OCI-LY1 (cell line): ENCODE data around the gene OSTM1.

ENCODE experiments used
- H2AFZ ChIP-seq: fragments of 200-600 bp; sonication (generic), shearing (Covaris generic); 2 replicates; pipeline ENCODE4 v1.6.0; 2014; ENCODE audit warnings: antibody characterized with exemption, mild to moderate bottlenecking, low read length
- H3F3A ChIP-seq: fragments of 200-600 bp; sonication (generic), shearing (Covaris generic); 2 replicates; pipeline ENCODE4 v1.6.0; 2014; ENCODE audit warnings: mild to moderate bottlenecking, antibody characterized with exemption, low read length, moderate library complexity; ENCODE audit not compliant: insufficient read depth
- H3K27ac ChIP-seq: fragments of 200-600 bp; sonication (generic); 2 replicates; pipeline ENCODE4 v1.5.1; 2014; ENCODE audit warnings: low read length, mixed run types, mild to moderate bottlenecking, low read depth; ENCODE audit not compliant: poor library complexity, severe bottlenecking
- H3K27me3 ChIP-seq: fragments of 200-600 bp; sonication (generic); 2 replicates; pipeline ENCODE4 v1.6.0; 2014; ENCODE audit warnings: antibody characterized with exemption, mild to moderate bottlenecking, low read length, moderate library complexity; ENCODE audit not compliant: insufficient read depth
- H3K36me3 ChIP-seq: fragments of 200-600 bp; sonication (generic); 2 replicates; pipeline ENCODE4 v1.6.1; 2014; ENCODE audit warnings: mild to moderate bottlenecking, antibody characterized with exemption, low read length, moderate library complexity, mixed read lengths; ENCODE audit not compliant: insufficient read depth
- H3K4me1 ChIP-seq: fragments of 200-600 bp; sonication (generic); 2 replicates; pipeline ENCODE4 v1.5.1; 2014; ENCODE audit warnings: mild to moderate bottlenecking, low read length, moderate library complexity; ENCODE audit not compliant: insufficient read depth, severe bottlenecking
- H3K4me2 ChIP-seq: fragments of 200-600 bp; sonication (generic), shearing (Covaris generic); 2 replicates; pipeline ENCODE4 v1.6.1; 2014; ENCODE audit warnings: low read length
- H3K4me3 ChIP-seq: fragments of 200-600 bp; sonication (generic); 2 replicates; pipeline ENCODE4 v1.5.1; 2014; ENCODE audit warnings: low read length, low read depth, mild to moderate bottlenecking, mixed read lengths; ENCODE audit not compliant: poor library complexity, severe bottlenecking
- H3K79me2 ChIP-seq: fragments of 200-600 bp; shearing (Covaris generic); 2 replicates; pipeline ENCODE4 v1.6.1; 2016; ENCODE audit warnings: mixed run types, low read length, mixed read lengths; ENCODE audit not compliant: insufficient read depth
- H3K9ac ChIP-seq: fragments of 200-600 bp; sonication (generic), shearing (Covaris generic); 2 replicates; pipeline ENCODE4 v1.6.1; 2014; ENCODE audit warnings: mild to moderate bottlenecking, low read length, mixed read lengths
- H3K9me2 ChIP-seq: fragments of 200-600 bp; sonication (generic), shearing (Covaris generic); 2 replicates; pipeline ENCODE4 v1.6.1; 2014; ENCODE audit warnings: low read depth, mild to moderate bottlenecking, low read length, mixed read lengths
- H3K9me3 ChIP-seq: fragments of 200-600 bp; shearing (Covaris generic); 2 replicates; pipeline ENCODE4 v1.6.1; 2014; ENCODE audit warnings: low read length, mixed read lengths
- H4K20me1 ChIP-seq: fragments of 200-600 bp; sonication (generic), shearing (Covaris generic); 2 replicates; pipeline ENCODE4 v1.6.0; 2016; ENCODE audit warnings: mild to moderate bottlenecking, low read length; ENCODE audit not compliant: insufficient read depth
- EZH2 ChIP-seq: fragments of 200-600 bp; sonication (generic), shearing (Covaris generic); IDR thresholded peaks from 2 replicates; pipeline ENCODE4 v1.8.0; 2017; ENCODE audit warnings: borderline replicate concordance, mixed run types, mild to moderate bottlenecking, antibody characterized with exemption, low read length, moderate library complexity, mixed read lengths
- TF ChIP-seq, protein P1 (sequence below): fragments of 200-600 bp; sonication (generic), shearing (Covaris generic); IDR thresholded peaks from 2 replicates; pipeline ENCODE4 v1.5.1; 2017; ENCODE audit warnings: mild to moderate bottlenecking, antibody characterized with exemption, low read length, moderate library complexity, mixed read lengths

The OSTM1 gene

DNA sequence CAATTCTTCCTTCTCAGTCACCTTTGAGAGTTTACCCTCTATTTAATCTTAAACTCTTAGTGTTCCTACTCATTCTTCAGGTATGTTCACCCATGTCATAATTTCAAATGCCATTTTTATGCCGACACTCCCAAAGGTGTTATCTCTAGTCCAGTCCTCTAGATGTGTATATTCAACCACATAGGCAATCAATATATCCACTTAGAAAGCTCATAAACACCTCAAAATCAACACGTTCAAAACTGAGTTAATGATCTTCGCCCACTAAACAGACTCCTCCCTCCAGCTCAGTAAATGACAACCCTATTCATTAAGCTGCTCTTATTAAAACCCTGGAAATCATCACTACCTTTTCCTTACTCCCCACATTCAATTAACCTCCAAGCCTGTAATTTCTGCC is 6.4 kb downstream of the OSTM1 start:
- H3K79me2 ChIP-seq, result no peaks in the 10 kb centered on the region
- no peak overlapping the region for H3K4me2 ChIP-seq
- no peak overlapping the region for H3K4me3 ChIP-seq
- no peaks in the 10 kb centered on the region for H4K20me1 ChIP-seq
- H3K9me2 ChIP-seq, result no peaks in the 10 kb centered on the region
- H3F3A ChIP-seq, result no peaks in the 10 kb centered on the region
- H3K4me1 ChIP-seq, result peaks cover 6% of the 10 kb centered on the region
- H3K9me3 ChIP-seq, result no peaks in the 10 kb centered on the region
- H3K9ac ChIP-seq, result no peak overlapping the region
- H3K36me3 ChIP-seq, result peaks cover 12% of the 10 kb centered on the region; the same call in 1 of the 2 replicates
- no peak overlapping the region for H2AFZ ChIP-seq
- H3K27me3 ChIP-seq, result no peaks in the 10 kb centered on the region
- no peak overlapping the region for H3K27ac ChIP-seq
- TF ChIP-seq, protein P1, sequence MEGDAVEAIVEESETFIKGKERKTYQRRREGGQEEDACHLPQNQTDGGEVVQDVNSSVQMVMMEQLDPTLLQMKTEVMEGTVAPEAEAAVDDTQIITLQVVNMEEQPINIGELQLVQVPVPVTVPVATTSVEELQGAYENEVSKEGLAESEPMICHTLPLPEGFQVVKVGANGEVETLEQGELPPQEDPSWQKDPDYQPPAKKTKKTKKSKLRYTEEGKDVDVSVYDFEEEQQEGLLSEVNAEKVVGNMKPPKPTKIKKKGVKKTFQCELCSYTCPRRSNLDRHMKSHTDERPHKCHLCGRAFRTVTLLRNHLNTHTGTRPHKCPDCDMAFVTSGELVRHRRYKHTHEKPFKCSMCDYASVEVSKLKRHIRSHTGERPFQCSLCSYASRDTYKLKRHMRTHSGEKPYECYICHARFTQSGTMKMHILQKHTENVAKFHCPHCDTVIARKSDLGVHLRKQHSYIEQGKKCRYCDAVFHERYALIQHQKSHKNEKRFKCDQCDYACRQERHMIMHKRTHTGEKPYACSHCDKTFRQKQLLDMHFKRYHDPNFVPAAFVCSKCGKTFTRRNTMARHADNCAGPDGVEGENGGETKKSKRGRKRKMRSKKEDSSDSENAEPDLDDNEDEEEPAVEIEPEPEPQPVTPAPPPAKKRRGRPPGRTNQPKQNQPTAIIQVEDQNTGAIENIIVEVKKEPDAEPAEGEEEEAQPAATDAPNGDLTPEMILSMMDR, result no peak

DNA sequence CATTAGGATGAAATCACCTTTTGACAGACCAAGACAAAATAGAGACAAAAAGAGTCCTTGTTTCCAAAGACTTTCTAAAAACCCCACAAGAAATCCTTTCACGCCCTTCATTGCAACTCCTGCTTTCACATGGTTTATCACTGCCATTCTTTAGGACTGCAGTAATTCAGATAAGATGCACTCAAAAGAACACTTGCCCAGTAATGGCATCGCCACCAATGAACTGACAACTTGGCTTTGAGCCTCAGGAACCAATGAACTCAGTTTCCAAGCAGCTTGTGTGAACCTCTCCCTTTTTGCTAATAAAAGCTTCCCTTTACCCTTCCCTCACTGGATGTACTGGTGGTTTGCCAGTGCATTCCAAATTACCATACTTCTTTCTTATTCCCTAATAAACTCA is 21.8 kb downstream of the OSTM1 start:
- TF ChIP-seq EZH2, result no peak
- TF ChIP-seq, protein P1, result no peak
- Histone ChIP-seq H3K9ac (no peak overlapping the region), H3K27me3 (no peaks in the 10 kb centered on the region), H4K20me1 (no peaks in the 10 kb centered on the region), H3K4me2 (no peak overlapping the region), H3K4me3 (no peak overlapping the region), H3K79me2 (no peaks in the 10 kb centered on the region), H2AFZ (no peak overlapping the region), H3K4me1 (no peaks in the 10 kb centered on the region), H3K36me3 (no peaks in the 10 kb centered on the region; the same call in 1 of the 2 replicates), H3K9me2 (no peaks in the 10 kb centered on the region), H3K27ac (no peak overlapping the region), H3F3A (no peaks in the 10 kb centered on the region; the same call in 1 of the 2 replicates), H3K9me3 (no peaks in the 10 kb centered on the region)

DNA sequence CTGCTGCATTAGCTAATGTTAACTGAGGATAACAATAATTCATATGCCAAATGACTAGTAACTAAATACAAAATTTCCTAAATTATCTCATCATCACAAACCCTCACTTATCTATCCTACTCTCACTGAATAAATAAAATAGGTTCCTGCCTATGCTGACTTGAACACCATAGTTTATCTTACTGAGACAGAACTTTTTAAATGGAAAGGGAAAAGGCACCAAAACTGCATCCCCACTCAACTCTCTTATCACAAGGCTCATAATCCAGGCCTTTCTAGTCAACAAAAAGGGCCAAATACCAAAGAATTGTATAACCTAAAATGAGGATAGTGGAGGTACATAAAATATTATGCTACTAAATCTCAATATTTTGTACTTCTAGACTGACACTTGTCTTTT is 23.1 kb downstream of the OSTM1 start:
- Histone ChIP-seq H3F3A (no peaks in the 10 kb centered on the region; the same call in 1 of the 2 replicates), H3K4me2 (no peak overlapping the region), H3K9me3 (no peaks in the 10 kb centered on the region), H3K79me2 (no peaks in the 10 kb centered on the region), H4K20me1 (no peaks in the 10 kb centered on the region), H3K36me3 (no peaks in the 10 kb centered on the region; the same call in 1 of the 2 replicates), H2AFZ (no peak overlapping the region), H3K27me3 (no peaks in the 10 kb centered on the region), H3K4me1 (no peaks in the 10 kb centered on the region), H3K9me2 (no peaks in the 10 kb centered on the region), H3K4me3 (no peak overlapping the region), H3K27ac (no peak overlapping the region), H3K9ac (no peak overlapping the region)
- TF ChIP-seq, protein P1, result no peak
- TF ChIP-seq EZH2, result no peak
